ENCODE measurements around the gene RTTN. TPM values are rescaled to one million over a fixed set of nuclear protein-coding genes. Genes with fewer than 3 reads are reported as not detected.

The RTTN gene
- total RNA-seq, 4 donors from 2014 or later, result 5.2 to 27.9 (median 10.5) TPM

DNA sequence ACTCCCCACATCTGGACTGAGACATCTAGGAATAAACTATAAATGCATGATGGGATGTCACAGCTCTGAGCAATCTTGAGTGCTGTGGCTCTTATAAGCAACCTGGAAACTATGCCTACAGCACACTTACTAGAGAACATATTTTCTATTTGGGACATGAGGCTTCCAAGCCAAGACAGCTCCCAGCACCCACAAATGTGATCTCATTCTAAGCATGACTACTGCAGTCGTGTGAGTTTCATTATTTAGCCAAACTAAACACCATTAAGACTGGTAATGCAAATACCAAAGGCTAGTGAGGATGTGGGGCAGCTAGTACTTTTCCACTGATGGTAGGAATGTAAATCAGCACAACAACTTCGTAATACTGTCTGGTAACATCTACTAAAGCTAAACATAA is 72.5 kb downstream of the RTTN start:
- Histone ChIP-seq H3K27me3 (no peaks in the 10 kb centered on the region), H3K9me3 (no peaks in the 10 kb centered on the region), H3K4me1 (no peaks in the 10 kb centered on the region), H3K27ac (no peak overlapping the region), H3K36me3 (peaks cover 0 to 42% of the 10 kb centered on the region in 2 donors), H3K4me3 (no peak overlapping the region)
- peak; percentile 5 for ATAC-seq
- WGBS, 2 donors (ENCODE audit: low coverage in 1 of 2), result 13 to 38% methylated on average over 2 of the region's 2 CpGs
- no peak for TF ChIP-seq POLR2A (IDR thresholded peaks at IDR 0.05)
- TF ChIP-seq POLR2AphosphoS5 (IDR thresholded peaks at IDR 0.05), result peak; percentile 10

GRCh38 chr18:70128271-70128670 is 77.2 kb downstream of the RTTN start:
- H3K4me1 ChIP-seq, result no peaks in the 10 kb centered on the region
- H3K9me3 ChIP-seq, result no peaks in the 10 kb centered on the region
- no peaks in the 10 kb centered on the region for H3K27me3 ChIP-seq
- H3K27ac ChIP-seq, result no peak overlapping the region
- peaks cover 0 to 45% of the 10 kb centered on the region in 2 donors for H3K36me3 ChIP-seq
- TF ChIP-seq, protein P1, sequence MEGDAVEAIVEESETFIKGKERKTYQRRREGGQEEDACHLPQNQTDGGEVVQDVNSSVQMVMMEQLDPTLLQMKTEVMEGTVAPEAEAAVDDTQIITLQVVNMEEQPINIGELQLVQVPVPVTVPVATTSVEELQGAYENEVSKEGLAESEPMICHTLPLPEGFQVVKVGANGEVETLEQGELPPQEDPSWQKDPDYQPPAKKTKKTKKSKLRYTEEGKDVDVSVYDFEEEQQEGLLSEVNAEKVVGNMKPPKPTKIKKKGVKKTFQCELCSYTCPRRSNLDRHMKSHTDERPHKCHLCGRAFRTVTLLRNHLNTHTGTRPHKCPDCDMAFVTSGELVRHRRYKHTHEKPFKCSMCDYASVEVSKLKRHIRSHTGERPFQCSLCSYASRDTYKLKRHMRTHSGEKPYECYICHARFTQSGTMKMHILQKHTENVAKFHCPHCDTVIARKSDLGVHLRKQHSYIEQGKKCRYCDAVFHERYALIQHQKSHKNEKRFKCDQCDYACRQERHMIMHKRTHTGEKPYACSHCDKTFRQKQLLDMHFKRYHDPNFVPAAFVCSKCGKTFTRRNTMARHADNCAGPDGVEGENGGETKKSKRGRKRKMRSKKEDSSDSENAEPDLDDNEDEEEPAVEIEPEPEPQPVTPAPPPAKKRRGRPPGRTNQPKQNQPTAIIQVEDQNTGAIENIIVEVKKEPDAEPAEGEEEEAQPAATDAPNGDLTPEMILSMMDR (IDR thresholded peaks at IDR 0.05), result no peak
- TF ChIP-seq EP300 (IDR thresholded peaks at IDR 0.05) (no peak), POLR2A (IDR thresholded peaks at IDR 0.05) (no peak), POLR2AphosphoS5 (IDR thresholded peaks at IDR 0.05) (no peak)
- H3K4me3 ChIP-seq, result no peak overlapping the region
- ATAC-seq, result no peak
- 79 to 83% methylated on average over 2 of the region's 2 CpGs for WGBS, 2 donors (ENCODE audit: low coverage in 1 of 2)

- peaks cover 0 to 41% of the 10 kb centered on the region in 2 donors for H3K36me3 ChIP-seq
- H3K9me3 ChIP-seq, result no peaks in the 10 kb centered on the region
- H3K27ac ChIP-seq, result no peak overlapping the region
- WGBS, 2 donors (ENCODE audit: low coverage in 1 of 2), result 71 to 80% methylated on average over 1 of the region's 1 CpG
- ATAC-seq, result no peak
- no peaks in the 10 kb centered on the region for H3K27me3 ChIP-seq
- no peak overlapping the region for H3K4me3 ChIP-seq
- H3K4me1 ChIP-seq, result no peaks in the 10 kb centered on the region
- TF ChIP-seq EP300 (IDR thresholded peaks at IDR 0.05), result no peak
- TF ChIP-seq POLR2AphosphoS5 (IDR thresholded peaks at IDR 0.05), result no peak
Measured at GRCh38 chr18:70127359-70127758, 78.1 kb downstream of the RTTN start.

- no peaks in the 10 kb centered on the region for H3K9me3 ChIP-seq
- peaks cover 0 to 41% of the 10 kb centered on the region in 2 donors for H3K36me3 ChIP-seq
- 100% methylated on average over 1 of the region's 1 CpG for WGBS, 2 donors (ENCODE audit: low coverage in 1 of 2)
- TF ChIP-seq POLR2AphosphoS5 (IDR thresholded peaks at IDR 0.05), result no peak
- TF ChIP-seq EP300 (IDR thresholded peaks at IDR 0.05), result no peak
- TF ChIP-seq POLR2A (IDR thresholded peaks at IDR 0.05), result no peak
- TF ChIP-seq, protein P1 (IDR thresholded peaks at IDR 0.05), result no peak
- ATAC-seq, result no peak
- H3K27me3 ChIP-seq, result no peaks in the 10 kb centered on the region
- no peaks in the 10 kb centered on the region for H3K4me1 ChIP-seq
- no peak overlapping the region for H3K27ac ChIP-seq
- H3K4me3 ChIP-seq, result no peak overlapping the region
Measured at GRCh38 chr18:70126832-70127231, 78.7 kb downstream of the RTTN start.

DNA sequence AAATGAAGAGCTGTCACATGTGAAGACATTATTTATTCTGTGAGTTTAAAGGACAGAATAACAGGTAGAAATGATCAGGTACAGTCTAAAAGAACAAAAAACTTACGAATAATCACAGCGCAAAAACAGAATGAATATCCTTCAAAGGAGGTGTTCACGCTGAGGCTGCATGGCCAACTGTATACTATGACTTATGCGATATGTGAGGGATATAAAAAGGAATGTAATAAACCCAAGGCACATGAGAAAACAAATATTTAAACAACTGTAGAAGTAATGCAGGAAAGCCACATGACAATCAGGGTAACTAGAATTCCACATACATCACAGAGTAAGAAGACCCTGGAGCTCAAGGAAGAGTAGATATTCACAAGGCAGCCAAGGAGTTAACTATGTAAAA is 81.3 kb downstream of the RTTN start:
- 94 to 100% methylated on average over 4 of the region's 4 CpGs for WGBS, 2 donors (ENCODE audit: low coverage in 1 of 2)
- Histone ChIP-seq H3K9me3 (no peaks in the 10 kb centered on the region), H3K4me1 (no peaks in the 10 kb centered on the region), H3K4me3 (no peak overlapping the region), H3K27ac (no peak overlapping the region), H3K36me3 (peaks cover 0 to 59% of the 10 kb centered on the region in 2 donors), H3K27me3 (no peaks in the 10 kb centered on the region)
- TF ChIP-seq, protein P1 (IDR thresholded peaks at IDR 0.05), result no peak
- TF ChIP-seq EP300 (IDR thresholded peaks at IDR 0.05), result no peak
- TF ChIP-seq POLR2AphosphoS5 (IDR thresholded peaks at IDR 0.05), result no peak
- no peak for TF ChIP-seq POLR2A (IDR thresholded peaks at IDR 0.05)
- ATAC-seq, result no peak

DNA sequence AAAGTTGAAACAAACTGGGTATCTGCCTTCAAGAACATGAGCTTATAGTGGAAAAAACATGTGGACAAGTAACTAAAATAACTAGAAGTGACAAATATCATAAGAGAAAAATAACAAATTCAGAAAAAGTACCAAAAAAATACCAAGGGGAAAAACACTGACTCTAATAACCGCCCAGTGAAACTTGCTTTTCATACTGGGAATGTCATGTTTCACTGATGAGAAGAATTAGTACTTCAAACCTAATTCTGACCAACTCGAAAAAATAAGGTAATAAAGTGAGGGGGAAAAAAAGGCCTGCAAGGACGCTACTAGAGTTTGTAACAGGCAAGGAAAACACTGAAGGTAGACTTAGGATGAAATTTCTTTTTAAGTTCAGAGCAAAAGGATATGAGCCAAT is 83.6 kb downstream of the RTTN start:
- TF ChIP-seq EP300 (IDR thresholded peaks at IDR 0.05), result no peak
- TF ChIP-seq, protein P1 (IDR thresholded peaks at IDR 0.05), result no peak
- no peak for TF ChIP-seq POLR2A (IDR thresholded peaks at IDR 0.05)
- TF ChIP-seq POLR2AphosphoS5 (IDR thresholded peaks at IDR 0.05), result no peak
- no peak overlapping the region for H3K27ac ChIP-seq
- H3K36me3 ChIP-seq, result peaks cover 0 to 51% of the 10 kb centered on the region in 2 donors
- H3K4me1 ChIP-seq, result no peaks in the 10 kb centered on the region
- ATAC-seq, result no peak
- WGBS, 2 donors (ENCODE audit: low coverage in 1 of 2), result 93 to 96% methylated on average over 3 of the region's 3 CpGs
- H3K4me3 ChIP-seq, result no peak overlapping the region
- no peaks in the 10 kb centered on the region for H3K9me3 ChIP-seq
- no peaks in the 10 kb centered on the region for H3K27me3 ChIP-seq

Data from gastroesophageal sphincter (tissue), 4 donors.